ENCODE measurements around the gene STK32C. TPM values are rescaled to one million over a fixed set of nuclear protein-coding genes. Genes with fewer than 3 reads are reported as not detected.
"Not testable (repeated sequence)": the region's sequence is repeated elsewhere in the genome, so short reads cannot be mapped to it uniquely, and the experiment has no call there.

Gene STK32C
- total RNA-seq, 4 donors from 2014 or later = 4.8 to 10.9 (median 7.8) TPM

DNA sequence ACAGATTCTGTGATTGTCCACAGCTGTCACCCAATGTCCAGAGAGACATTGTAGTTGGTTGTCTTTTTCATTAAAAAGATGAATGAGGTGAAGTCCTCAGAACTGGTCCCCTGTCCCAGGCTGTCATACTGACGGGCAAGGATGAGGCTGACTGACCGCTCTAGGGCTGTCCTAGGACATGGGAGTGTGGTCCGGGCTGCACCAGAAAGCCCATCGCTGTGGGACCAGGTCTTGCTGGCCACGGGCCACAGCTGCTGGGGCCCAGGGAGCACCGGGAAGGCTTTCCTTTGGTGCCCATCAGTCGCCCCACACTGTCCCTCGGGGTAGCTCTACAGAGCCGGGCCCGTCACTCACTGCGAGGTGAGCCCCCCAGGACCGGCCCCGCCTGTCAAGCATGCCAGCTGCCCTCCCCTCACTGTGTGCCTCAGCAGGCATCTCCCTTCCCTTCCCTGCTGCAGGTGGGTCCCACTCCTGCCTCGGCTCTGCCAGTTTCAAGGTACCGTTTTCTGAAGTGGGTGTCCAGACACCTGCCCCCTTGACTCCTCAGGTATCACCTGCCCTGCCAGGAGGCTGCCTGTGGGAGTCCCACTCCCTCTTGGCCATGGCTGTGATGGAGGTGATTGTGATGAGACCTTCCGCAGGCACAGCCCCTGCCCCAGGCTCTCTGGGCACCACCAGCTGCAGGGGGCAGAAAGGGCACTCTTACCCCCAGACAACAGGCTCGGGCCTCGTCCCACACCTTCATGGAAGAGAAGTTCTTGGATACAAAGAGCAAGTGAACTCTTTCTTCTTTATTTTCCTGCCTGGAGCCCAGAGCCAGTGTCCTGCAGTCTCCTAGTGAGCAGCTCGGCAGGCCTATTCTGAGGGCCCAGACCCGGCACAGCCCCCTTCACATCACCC is 46.0 kb upstream of the STK32C start:
- intact Hi-C loops (cut with DNase I) = no loop called here
- no peak for DNase-seq (ENCODE audit: extremely low spot score)
- Histone ChIP-seq H3K36me3 (peaks cover 0 to 47% (median 20%) of the 10 kb centered on the region in 4 donors), H3K9me3 (no peaks in the 10 kb centered on the region), H3K27ac (replicated peaks in 1 of 4) (no peak overlapping the region), H3K27me3 (no peaks in the 10 kb centered on the region), H3K4me1 (peaks cover 0 to 9% (median 0%) of the 10 kb centered on the region in 4 donors), H3K4me3 (no peak overlapping the region)
- TF ChIP-seq EP300 (IDR thresholded peaks at IDR 0.05) = no peak
- TF ChIP-seq CTCF (IDR thresholded peaks at IDR 0.05) = no peak
- TF ChIP-seq POLR2AphosphoS5 (IDR thresholded peaks at IDR 0.05) = no peak
- no peak for TF ChIP-seq POLR2A (IDR thresholded peaks at IDR 0.05; ENCODE audit: low read depth)
- WGBS = 92% methylated on average over 15 of the region's 20 CpGs

GRCh38 chr10:132352462-132353308 is 44.9 kb upstream of the STK32C start:
- not testable (repeated sequence) for H3K27ac ChIP-seq (replicated peaks in 1 of 4); H3K4me1 ChIP-seq; H3K27me3 ChIP-seq; H3K4me3 ChIP-seq; H3K9me3 ChIP-seq; DNase-seq (ENCODE audit: extremely low spot score)
- TF ChIP-seq CTCF (IDR thresholded peaks at IDR 0.05) = peak; percentile 63 to 85 (median 75)
- WGBS = 40% methylated on average over 36 of the region's 44 CpGs
- peaks cover 0 to 56% (median 25%) of the 10 kb centered on the region in 4 donors for H3K36me3 ChIP-seq
- intact Hi-C loops (cut with DNase I) = loop anchor here (1.0 kb wide), 1 partner anchor 129 kb away; no protein-coding TSS in a partner anchor

DNA sequence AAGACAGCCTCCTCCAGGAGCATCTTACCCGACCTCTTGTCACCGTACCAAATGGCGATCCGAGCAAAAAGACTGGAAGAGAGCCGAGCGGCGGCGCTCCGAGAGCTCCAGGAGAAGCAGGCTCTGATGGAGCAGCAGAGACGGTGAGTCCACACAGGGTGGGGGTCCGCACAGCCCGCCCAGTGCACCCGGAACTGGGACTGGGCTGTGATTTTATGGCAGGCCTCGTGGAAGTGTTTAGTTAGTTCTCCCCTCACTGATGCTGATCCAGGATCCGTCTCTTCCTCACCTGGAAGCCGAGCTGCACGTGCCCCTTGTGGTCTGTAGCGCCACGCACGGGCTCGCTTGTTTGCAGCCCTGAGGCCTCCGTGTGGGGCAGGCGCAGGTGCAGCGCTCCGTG is 43.9 kb upstream of the STK32C start:
- Histone ChIP-seq H3K36me3 (peaks cover 0 to 58% (median 27%) of the 10 kb centered on the region in 4 donors), H3K4me3 (no peak overlapping the region), H3K27ac (replicated peaks in 1 of 4) (no peak overlapping the region), H3K4me1 (peaks cover 0 to 9% (median 0%) of the 10 kb centered on the region in 4 donors), H3K27me3 (no peaks in the 10 kb centered on the region), H3K9me3 (no peaks in the 10 kb centered on the region)
- intact Hi-C loops (cut with DNase I) = loop anchor here (1.0 kb wide), 1 partner anchor 128 kb away; no protein-coding TSS in a partner anchor
- no peak for DNase-seq (ENCODE audit: extremely low spot score)
- 92% methylated on average over 14 of the region's 25 CpGs for WGBS
- TF ChIP-seq POLR2AphosphoS5 (IDR thresholded peaks at IDR 0.05) (no peak), CTCF (IDR thresholded peaks at IDR 0.05) (no peak), EP300 (IDR thresholded peaks at IDR 0.05) (no peak), POLR2A (IDR thresholded peaks at IDR 0.05; ENCODE audit: low read depth) (no peak)

- 96% methylated on average over 12 of the region's 17 CpGs for WGBS
- Histone ChIP-seq H3K36me3 (peaks cover 0 to 59% (median 27%) of the 10 kb centered on the region in 4 donors), H3K4me1 (peaks cover 0 to 9% (median 0%) of the 10 kb centered on the region in 4 donors), H3K27ac (replicated peaks in 1 of 4) (no peak overlapping the region), H3K27me3 (no peaks in the 10 kb centered on the region), H3K9me3 (no peaks in the 10 kb centered on the region), H3K4me3 (no peak overlapping the region)
- no peak for TF ChIP-seq CTCF (IDR thresholded peaks at IDR 0.05)
- no peak for TF ChIP-seq POLR2A (IDR thresholded peaks at IDR 0.05; ENCODE audit: low read depth)
- TF ChIP-seq POLR2AphosphoS5 (IDR thresholded peaks at IDR 0.05) = no peak
- no peak for TF ChIP-seq EP300 (IDR thresholded peaks at IDR 0.05)
- no peak for DNase-seq (ENCODE audit: extremely low spot score)
- intact Hi-C loops (cut with DNase I) = no loop called here
These were observed 43.2 kb upstream of the STK32C start for GRCh38 chr10:132350946-132351345.

Data from esophagus muscularis mucosa (tissue), 4 donors.